ENCODE data around the gene AXDND1. TPM values are rescaled to one million over a fixed set of nuclear protein-coding genes. Genes with fewer than 3 reads are reported as not detected.

The AXDND1 gene
- total and polyA plus RNA-seq, 9 of the 15 experiments (the other 6 are each of a cell fraction or from before 2014, with no cell fraction given) = 0.03 to 0.13 (median 0.06) TPM; not detected in 5

GRCh38 chr1:179493323-179493722 lies 127.6 kb downstream of the AXDND1 start:
- intact Hi-C loops (cut with micrococcal nuclease) = no loop called here
- Histone ChIP-seq H3K4me3 (no peak overlapping the region), H3K4me1 (replicated peaks in 1 of 2; ENCODE audit: control insufficient read depth in 2 of 2, insufficient read depth in 2 of 2, low read length in 2 of 2) (no peaks in the 10 kb centered on the region), H4K20me1 (replicated peaks; ENCODE audit: control insufficient read depth, insufficient read depth, low read length) (no peaks in the 10 kb centered on the region), H3K9me1 (ENCODE audit: control insufficient read depth, insufficient read depth, low read length) (no peaks in the 10 kb centered on the region), H3K36me3 (ENCODE audit: control insufficient read depth, insufficient read depth, low read length) (no peaks in the 10 kb centered on the region), H3K27ac (ENCODE audit: extremely low read depth, low read depth, low read length) (no peak overlapping the region), H3K79me2 (ENCODE audit: control insufficient read depth, insufficient read depth, low read length) (no peaks in the 10 kb centered on the region), H3K9ac (ENCODE audit: insufficient read depth in 1 of 2, low read depth in 2 of 2, low read length in 2 of 2) (no peak overlapping the region), H3K9me3 (replicated peaks; ENCODE audit: control insufficient read depth, insufficient read depth, low read depth, low read length) (no peaks in the 10 kb centered on the region; the same call in 1 of the 2 replicates), H3K27me3 (ENCODE audit: control insufficient read depth in 2 of 2, insufficient read depth in 2 of 2, low read length in 2 of 2) (no peaks in the 10 kb centered on the region; a peak in 1 of 5 replicates), H2AFZ (ENCODE audit: low read depth, low read length) (no peak overlapping the region), H3K4me2 (ENCODE audit: insufficient read depth, low read length) (no peak overlapping the region)
- 0% methylated on average over 2 of the region's 2 CpGs for WGBS (ENCODE audit: insufficient coverage, low coverage, missing lambda C conversion rate)
- DNase-seq (ENCODE audit: extremely low read depth in 1 of 4, low spot score in 3 of 4) (no peak), FAIRE-seq (no peak), ATAC-seq (no peak)
- in situ Hi-C loops (cut with MboI) = no loop called here
- no peak for TF ChIP-seq XRCC4 (IDR thresholded peaks at IDR 0.05; ENCODE audit: extremely low read depth, insufficient read depth, insufficient read length)
- no TSS peak for BruUV-seq (replicated peaks)
- CTCF ChIA-PET (ENCODE audit: low intra/inter-chr PET ratio) = no interaction called here
- POLR2A ChIA-PET = no interaction called here

- no peaks in the 10 kb centered on the region for H4K20me1 ChIP-seq (replicated peaks; ENCODE audit: control insufficient read depth, insufficient read depth, low read length)
- FAIRE-seq (no peak), DNase-seq (ENCODE audit: extremely low read depth in 1 of 4, low spot score in 3 of 4) (peak in 1 of 4 experiments; percentile 6), ATAC-seq (peak; percentile 79)
- POLR2A ChIA-PET = interaction anchor here (0.5 kb wide), 1 partner anchor 397 kb away, joined by 4 read pairs; no protein-coding TSS in a partner anchor
- under 1% methylated on average over 6 of the region's 6 CpGs for whole genome bisulfite sequencing (ENCODE audit: insufficient coverage, low coverage, missing lambda C conversion rate)
- no peaks in the 10 kb centered on the region for H3K36me3 ChIP-seq (ENCODE audit: control insufficient read depth, insufficient read depth, low read length)
- no TSS peak for BruUV-seq (replicated peaks)
- H3K27me3 ChIP-seq (ENCODE audit: control insufficient read depth in 2 of 2, insufficient read depth in 2 of 2, low read length in 2 of 2) = no peaks in the 10 kb centered on the region
- H2AFZ ChIP-seq (ENCODE audit: low read depth, low read length) = no peak overlapping the region
- no peak overlapping the region for H3K9ac ChIP-seq (ENCODE audit: insufficient read depth in 1 of 2, low read depth in 2 of 2, low read length in 2 of 2)
- no peak overlapping the region for H3K27ac ChIP-seq (ENCODE audit: extremely low read depth, low read depth, low read length)
- no peak overlapping the region for H3K4me3 ChIP-seq
- H3K79me2 ChIP-seq (ENCODE audit: control insufficient read depth, insufficient read depth, low read length) = no peaks in the 10 kb centered on the region
- H3K4me1 ChIP-seq (replicated peaks in 1 of 2; ENCODE audit: control insufficient read depth in 2 of 2, insufficient read depth in 2 of 2, low read length in 2 of 2) = no peaks in the 10 kb centered on the region
- no peaks in the 10 kb centered on the region for H3K9me3 ChIP-seq (replicated peaks; ENCODE audit: control insufficient read depth, insufficient read depth, low read depth, low read length)
- no peak overlapping the region for H3K4me2 ChIP-seq (ENCODE audit: insufficient read depth, low read length)
- CTCF ChIA-PET (ENCODE audit: low intra/inter-chr PET ratio) = no interaction called here
- in situ Hi-C loops (cut with MboI) (no loop called here), intact Hi-C loops (cut with micrococcal nuclease) (no loop called here)
- TF ChIP-seq DPF2 (IDR thresholded peaks at IDR 0.05) (no peak), CTCF (IDR thresholded peaks at IDR 0.05 in 2 of 3, conservative IDR thresholded peaks at IDR 0.05 in 1 of 3; ENCODE audit: insufficient read depth in 2 of 3, low read depth in 1 of 3, low read length in 3 of 3) (peak in 1 of 3 experiments; percentile 18; a peak in 1 of 6 replicates)
- H3K9me1 ChIP-seq (ENCODE audit: control insufficient read depth, insufficient read depth, low read length) = no peaks in the 10 kb centered on the region
These were observed 140.4 kb downstream of the AXDND1 start for GRCh38 chr1:179506199-179506598.

Measured in K562 (cell line).